T-helper 2 cell (primary cell): ENCODE data around the gene FTCD.
"Not testable (repeated sequence)": the region's sequence is repeated elsewhere in the genome, so short reads cannot be mapped to it uniquely, and the experiment has no call there.

Experiments
- DNase-seq, 5 experiments: peaks; one replicate each; pipeline versions ENCODE4 v3.0.0 to v3.0.0-alpha.2; 2012 to 2022
- total RNA-seq, 2 donors: gene quantifications; one replicate each; lab custom pipeline; 2026; lab: John Stamatoyannopoulos, UW

Gene FTCD
- total RNA-seq = 0.81 to 0.94 reads per million in 2 donors

- no peak for DNase-seq
Observed at GRCh38 chr21:46155514-46156377, at the start of gene FTCD. Gene FTCD, minus strand, starts transcription at chr21:46155579. Its CDS starts 56 bp downstream, at chr21:46155523.

- DNase-seq = no peak
Observed at GRCh38 chr21:46205166-46205565, 49.8 kb upstream of the FTCD start.

DNA sequence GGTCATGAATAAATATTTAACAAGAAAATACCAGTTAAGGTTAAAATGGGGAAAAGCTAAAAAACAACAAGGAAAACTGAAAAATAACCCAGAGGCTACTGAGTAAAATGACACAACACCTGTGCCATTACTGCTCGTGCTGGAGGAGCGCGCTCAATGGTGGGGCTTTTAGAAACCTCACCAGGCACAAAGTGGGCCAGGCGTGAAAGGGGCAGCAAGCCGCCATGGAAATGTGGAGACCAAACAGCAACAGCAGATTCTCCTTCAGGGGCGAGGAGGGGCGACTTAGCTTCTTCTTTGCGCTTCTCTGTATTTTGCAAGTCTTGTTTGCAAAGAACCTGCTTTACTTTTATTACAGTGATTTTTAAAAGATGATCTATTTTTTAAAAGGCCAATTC, 47.8 kb upstream of the FTCD start:
- DNase-seq = no peak

DNA sequence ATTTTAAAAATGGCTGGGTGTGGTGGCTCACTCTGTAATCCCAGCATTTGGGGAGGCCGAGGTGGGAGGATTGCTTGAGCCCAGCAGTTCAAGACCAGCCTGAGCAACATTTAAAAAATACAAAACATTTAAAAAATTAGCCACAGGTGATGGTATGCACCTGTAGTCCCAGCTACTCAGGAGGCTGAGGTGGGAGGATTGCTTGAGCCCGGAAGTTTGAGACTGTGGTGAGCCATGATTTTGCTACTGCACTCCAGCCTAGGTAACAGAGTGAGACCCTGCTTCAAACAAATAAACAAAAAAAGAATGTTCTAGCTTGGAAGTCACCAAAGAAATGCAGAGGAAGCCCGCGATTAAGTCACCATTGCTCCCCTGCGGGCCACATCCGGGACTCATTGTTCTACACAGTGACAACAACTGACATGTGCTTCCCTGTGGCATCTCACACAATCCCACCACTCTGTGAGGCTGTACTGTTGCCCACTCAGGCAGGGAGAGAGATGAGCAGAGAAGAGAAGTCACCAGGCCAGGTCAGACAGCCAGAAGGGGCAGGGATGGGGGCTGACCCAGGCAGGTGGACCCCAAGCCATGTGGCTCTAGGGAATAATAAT, 47.3 kb upstream of the FTCD start:
- no peak for DNase-seq

DNA sequence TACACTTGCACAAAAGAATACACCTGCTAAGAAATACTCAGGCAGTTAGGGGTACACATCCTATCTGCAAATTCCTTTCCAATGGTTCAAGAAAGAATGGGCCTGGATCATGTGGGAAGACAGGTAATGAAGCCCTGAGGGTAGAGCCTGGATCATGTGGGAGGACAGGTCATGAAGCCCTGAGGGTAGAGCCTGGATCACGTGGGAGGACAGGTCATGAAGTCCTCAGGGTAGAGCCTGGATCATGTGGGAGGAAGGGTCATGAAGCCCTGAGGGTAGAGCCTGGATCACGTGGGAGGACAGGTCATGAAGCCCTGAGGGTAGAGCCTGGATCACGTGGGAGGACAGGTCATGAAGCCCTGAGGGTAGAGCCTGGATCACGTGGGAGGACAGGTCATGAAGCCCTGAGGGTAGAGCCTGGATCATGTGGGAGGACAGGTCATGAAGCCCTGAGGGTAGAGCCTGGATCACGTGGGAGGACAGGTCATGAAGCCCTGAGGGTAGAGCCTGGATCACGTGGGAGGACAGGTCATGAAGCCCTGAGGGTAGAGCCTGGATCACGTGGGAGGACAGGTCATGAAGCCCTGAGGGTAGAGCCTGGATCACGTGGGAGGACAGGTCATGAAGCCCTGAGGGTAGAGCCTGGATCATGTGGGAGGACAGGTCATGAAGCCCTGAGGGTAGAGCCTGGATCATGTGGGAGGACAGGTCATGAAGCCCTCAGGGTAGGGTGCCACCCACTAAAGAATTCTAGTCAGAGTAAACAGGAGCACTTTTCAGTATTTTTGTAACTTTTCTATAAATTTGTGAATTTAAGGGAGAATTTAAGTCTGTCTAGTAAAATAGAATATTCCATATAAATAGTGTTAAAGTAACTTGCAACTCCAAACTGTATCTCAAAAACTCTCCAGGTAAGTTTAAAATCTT, 45.8 kb upstream of the FTCD start:
- DNase-seq = not testable (repeated sequence)

DNA sequence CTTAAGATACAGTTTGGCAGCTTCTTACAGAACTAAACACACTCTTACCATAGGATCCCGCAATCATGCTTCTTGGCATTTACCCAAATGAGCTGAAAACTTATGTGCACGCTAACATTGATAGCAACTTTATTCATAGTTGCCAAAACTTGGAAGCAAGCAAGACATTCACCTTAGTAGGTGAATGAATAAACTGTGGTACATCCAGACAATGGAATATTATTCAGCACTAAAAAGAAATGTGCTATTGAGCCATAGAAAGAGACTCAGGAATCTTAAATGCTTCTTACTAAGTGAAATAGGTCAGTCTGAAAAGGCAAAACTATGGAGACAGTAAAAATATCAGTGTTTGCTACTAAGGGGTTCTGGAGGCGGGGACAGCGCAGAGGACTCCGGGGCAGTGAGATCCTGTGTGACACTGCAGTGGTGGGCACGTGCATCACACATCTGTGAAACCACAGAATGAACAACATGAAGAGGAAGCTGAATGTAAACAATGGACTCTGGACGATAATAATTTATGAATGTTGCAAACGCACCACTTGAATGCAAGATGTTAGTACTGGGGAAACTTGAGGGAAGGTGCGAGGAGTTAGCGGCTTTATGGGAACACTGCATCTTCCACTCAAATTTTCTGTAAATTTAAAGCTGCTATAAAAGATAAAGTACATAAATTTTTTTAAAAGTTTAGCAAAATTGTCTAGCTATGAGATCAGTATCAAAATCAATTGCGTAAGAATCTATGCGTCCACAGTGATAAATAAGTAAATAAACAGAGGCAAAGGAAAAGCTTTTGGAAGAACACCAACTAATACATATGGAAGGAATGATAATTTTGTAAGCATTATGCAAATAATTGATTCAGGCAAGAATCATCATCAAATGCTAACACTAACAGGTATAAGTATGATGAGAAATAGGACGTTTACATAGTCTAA, 44.3 kb upstream of the FTCD start:
- no peak for DNase-seq

DNA sequence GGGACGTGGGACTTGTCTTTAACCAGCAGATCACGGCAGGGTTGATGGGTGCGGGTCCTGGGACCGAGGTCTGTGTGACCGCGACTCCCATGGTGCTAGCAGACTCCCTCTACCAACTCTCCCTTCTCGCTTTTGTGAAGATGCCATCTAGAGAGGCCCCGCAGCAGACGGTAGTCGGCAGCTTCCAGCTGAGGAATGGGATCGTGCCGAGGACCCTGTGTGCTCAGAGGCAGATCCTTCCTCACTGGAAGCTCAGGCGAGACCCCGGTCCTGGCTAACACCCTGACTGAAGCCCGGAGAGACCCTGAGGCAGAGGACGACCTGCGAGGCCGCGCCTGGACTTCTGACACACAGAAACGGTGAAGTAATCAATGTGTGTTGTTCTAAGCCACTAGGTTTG, 41.4 kb upstream of the FTCD start:
- DNase-seq = no peak

GRCh38 chr21:46195595-46196195, 40.3 kb upstream of the FTCD start:
- DNase-seq = no peak

DNA sequence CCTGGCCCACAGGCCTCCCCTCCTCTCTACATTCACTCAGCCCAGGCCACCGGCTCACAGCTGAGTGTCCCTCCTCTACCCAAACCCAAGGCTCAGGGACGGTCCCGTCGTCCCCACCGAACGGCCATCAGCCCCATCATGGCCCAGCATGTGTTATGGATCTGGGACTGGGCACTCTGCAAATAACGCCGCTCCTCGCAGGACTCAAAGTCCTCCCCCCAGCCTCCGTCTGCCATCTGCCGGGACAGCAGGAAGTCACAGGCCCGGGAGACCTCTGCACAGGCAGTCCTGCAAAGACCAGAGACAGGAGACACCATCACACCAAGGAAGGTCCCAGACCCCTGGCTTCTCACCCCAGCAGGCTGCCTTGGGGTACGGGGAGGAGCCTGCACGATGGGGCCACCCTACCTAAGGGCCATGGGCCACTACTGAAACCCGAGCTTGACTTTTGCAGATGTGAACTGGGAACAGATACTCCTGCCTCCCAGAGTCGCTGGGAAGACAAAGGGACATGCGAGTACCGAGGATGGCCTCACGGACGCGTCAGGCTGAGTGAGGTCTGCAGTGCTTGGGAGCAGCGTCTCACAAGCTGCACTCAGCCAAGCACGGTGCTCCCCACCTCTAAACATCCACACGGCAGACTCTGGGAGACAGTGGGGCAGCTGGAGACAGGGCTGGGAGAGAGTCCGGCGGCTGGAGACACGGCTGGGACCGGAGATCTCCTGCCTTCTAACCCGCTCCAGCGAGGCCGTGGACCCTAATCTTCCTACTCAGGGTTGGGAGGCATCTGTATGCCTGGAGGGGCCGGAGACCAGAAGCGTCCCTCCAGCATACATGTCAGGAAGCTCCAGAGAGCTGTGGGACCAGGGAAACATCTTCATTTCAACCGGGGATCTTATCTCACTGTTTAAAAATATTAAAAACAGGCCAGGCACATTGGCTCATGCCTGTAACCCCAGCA, 39.3 kb upstream of the FTCD start:
- no peak for DNase-seq

DNA sequence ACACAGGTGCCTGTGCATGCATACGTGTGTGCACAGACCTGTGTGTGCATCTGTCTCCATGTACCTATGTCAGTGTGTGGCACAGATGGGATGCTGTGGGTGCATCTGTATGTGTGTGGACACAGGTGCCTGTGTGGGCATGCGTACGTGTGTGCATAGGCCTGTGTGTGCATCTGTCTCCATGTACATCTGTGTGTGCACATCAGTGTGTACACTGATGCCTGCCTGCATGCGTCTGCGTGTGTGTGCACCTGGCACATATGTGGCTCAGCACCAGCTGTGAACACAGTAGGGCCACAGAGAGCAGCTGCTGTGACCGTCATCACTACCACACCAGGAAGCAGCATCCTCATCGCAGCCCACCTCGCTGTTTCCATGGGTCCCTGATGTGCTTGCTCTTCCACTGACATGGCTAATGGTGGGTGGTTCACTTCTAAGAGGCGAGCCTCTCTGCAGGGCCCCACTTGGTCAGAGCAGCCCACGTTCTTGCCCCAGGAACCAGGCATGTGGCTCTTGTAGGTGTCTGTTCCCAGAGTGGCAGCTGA, 38.5 kb upstream of the FTCD start:
- DNase-seq = no peak

GRCh38 chr21:46191686-46192575, 36.6 kb upstream of the FTCD start:
- DNase-seq = no peak

- DNase-seq = no peak
Observed at GRCh38 chr21:46191257-46191685, 35.9 kb upstream of the FTCD start.

DNA sequence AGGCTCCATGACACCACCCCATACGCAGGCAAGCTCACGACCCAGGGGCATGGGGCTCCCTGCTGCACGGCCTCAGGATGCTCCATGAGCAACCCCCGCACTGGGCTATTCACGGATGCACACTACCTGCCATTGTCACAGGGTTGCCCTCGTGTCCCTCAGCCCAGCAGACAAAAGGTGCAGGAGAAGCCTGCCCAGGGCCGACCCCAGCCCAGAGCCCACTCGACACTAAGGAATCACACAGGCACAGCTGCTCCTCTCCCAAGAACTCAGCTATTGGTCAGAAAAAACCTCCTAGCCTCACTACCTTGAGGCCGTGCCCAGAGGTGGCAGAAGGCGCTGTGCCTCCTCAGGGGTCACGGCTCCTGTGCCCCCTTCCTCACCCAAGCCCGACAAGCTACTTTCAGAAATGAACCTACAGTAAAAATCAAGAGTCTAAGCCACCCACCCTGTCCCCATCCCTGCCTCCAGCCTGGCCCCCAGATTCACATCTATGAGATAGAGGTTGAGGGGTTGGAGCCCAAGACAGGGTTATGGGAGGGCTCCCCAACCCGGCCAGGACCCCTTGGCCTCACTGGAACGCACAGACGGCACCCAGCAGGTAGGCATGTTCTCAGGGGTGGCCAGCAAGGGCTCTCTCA, 35.2 kb upstream of the FTCD start:
- no peak for DNase-seq

DNA sequence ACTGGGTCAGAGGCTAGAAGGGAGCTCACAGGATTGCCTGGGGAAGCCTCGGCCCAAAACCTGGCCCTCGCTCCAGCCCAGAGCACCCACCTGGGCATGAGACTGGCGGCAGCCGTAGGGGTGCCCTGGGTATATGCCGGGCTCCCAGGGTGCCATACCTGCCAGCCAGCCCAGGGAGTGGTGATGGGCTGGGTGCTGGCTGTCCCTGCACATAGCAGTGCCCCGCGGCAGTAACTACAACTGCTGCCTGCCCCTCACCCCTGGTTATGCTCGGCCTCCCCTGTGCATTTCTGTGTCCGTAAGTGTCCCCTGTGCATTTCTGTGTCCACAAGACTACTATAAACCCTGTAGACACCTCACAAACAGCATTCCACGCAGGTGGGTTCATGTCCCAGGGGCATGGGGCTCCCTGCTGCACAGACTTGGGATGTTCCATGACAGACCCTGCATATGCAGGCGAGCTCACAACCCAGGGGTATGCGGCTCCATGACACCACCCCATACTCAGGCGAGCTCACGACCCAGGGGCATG, 34.6 kb upstream of the FTCD start:
- no peak for DNase-seq

DNA sequence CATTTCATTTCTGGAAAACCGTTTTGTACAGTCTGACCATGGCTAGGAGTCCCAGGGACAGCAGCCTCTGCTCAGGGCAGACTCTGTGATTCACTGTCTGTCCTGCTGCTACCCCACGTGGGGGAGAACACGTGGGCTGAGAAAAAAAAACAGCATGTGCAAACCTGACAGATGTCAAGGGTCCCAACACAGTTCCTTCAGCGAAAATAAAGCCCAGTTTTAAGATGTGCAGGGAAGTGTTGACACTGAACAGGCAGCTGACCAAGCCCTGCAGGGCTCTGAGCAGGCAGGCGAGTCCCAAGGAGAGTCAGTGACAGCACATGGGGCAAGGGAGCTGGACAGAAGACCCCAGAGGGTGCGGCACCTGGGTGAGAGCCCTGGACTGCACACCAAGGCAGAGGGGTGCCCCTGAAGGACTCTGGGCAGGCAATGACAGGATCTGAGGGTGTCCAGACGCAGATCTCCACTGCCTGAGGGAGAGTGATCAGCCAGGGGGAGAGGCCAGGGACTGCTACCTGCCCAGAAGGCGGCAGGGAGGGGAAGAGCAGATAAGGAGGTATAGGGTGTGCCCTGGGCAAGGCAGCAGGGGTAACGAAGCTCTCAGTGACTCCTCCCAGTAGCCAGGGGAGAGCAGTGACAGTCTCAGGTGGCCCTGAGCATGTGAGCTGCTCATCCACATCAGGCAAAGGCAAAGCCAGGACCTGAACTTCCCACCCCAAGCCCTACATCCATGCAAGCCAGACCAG, 34.0 kb upstream of the FTCD start:
- DNase-seq = no peak

DNA sequence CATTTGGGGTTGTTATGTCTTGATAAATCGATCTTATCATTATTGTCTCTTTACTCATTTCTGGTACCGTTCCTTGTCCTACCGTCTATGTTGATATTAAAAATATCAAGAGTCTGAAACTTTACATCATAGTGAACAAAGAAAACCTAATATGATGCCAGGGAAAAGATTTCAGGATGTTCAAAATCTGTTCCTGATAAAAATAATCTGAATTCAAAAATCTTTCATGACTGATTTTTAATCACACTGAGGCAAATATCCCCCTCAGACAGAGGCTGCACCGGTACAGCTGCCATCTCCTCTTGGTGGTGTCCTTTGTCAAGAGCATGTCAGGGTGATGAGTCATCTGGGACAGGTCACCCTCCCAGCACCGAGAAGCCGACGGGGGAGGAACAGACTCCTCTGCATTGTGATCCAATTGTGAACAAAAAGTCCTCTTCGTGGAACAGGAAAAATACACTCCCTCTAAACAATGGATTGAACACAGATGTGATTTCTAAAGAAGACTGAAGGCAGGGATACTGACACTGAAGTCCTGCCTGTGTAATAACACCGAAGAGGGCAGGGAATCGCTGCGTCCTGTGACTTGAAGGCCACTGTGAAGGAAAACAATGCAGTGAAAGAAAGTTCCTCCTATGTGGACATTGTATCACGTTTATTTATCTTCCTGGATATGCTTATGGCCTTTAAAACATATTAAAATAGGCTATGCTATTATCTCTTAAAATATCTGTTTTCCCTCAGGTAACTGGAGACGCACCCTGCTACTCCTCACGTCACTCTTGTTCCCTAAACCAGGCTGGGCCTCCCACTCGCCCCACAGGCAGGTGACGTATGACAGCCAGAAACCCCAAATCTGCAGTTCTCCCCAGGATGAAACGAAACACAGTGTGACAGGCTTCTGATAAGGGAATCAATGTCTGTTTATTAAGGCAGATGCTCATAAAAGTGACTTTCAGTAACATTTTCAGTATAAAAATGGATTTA, 33.1 kb upstream of the FTCD start:
- no peak for DNase-seq
